Stimulated activated effector memory CD8-positive, alpha-beta T cell treated with anti-CD3 and anti-CD28 coated beads, Interleukin-12 subunit alpha, Interleukin-12 subunit beta, amount 100 ng/mL, for 72 hours (primary cell): ENCODE results near the gene SH3BGRL3.
A peak's percentile ranks its signal among the peaks of the same experiment; 100 is the strongest.
"Not testable (repeated sequence)": the region's sequence is repeated elsewhere in the genome, so short reads cannot be mapped to it uniquely, and the experiment has no call there.

Experiments used
- ATAC-seq: fragments of 150-1000 bp; cut with Tn5 transposase; 2 replicates; pipeline ENCODE4 v1.10.0; 2021
- DNase-seq, 2 donors: peaks; one replicate each; pipeline ENCODE4 v3.0.0; 2021 to 2022; ENCODE audit warnings: low spot score in 2 of 2
- H3K27ac Mint-ChIP-seq: one replicate; pipeline ENCODE4 v1.8.0; 2022; ENCODE audit warnings: mild to moderate bottlenecking, mixed read lengths
- H3K36me3 Mint-ChIP-seq: one replicate; pipeline ENCODE4 v1.8.0; 2022; ENCODE audit warnings: mild to moderate bottlenecking, mixed read lengths
- H3K4me1 Mint-ChIP-seq: one replicate; pipeline ENCODE4 v1.8.0; 2022; ENCODE audit warnings: mixed read lengths
- H3K4me3 Mint-ChIP-seq: one replicate; pipeline ENCODE4 v1.8.0; 2022; ENCODE audit warnings: mild to moderate bottlenecking, mixed read lengths
- H3K9me3 Mint-ChIP-seq: one replicate; pipeline ENCODE4 v1.8.0; 2022; ENCODE audit warnings: mixed read lengths

Gene SH3BGRL3

GRCh38 chr1:26315874-26316850 lies 36.3 kb downstream of the SH3BGRL3 start:
- ATAC-seq (no peak), DNase-seq (no peak)
- peaks cover 37% of the 10 kb centered on the region for H3K36me3 Mint-ChIP-seq
- H3K4me1 Mint-ChIP-seq: peaks cover 67% of the 10 kb centered on the region
- no peaks in the 10 kb centered on the region for H3K9me3 Mint-ChIP-seq
- H3K4me3 Mint-ChIP-seq: peak overlapping the region; percentile 57
- H3K27ac Mint-ChIP-seq: peak overlapping the region; percentile 91

- no peaks in the 10 kb centered on the region for H3K9me3 Mint-ChIP-seq
- H3K27ac Mint-ChIP-seq: peak overlapping the region; percentile 73
- H3K4me1 Mint-ChIP-seq: peaks cover 76% of the 10 kb centered on the region
- H3K36me3 Mint-ChIP-seq: peaks cover 47% of the 10 kb centered on the region
- ATAC-seq: no peak
- H3K4me3 Mint-ChIP-seq: peak overlapping the region; percentile 98
- no peak for DNase-seq
Observed at GRCh38 chr1:26317146-26317545, 37.3 kb downstream of the SH3BGRL3 start.

- peaks cover 54% of the 10 kb centered on the region for H3K36me3 Mint-ChIP-seq
- peak within 1 kb of the TSS; percentile 98 for H3K4me3 Mint-ChIP-seq
- ATAC-seq (peak; percentile 76), DNase-seq (peak in 1 of 2 donors; percentile 75)
- H3K27ac Mint-ChIP-seq: peak within 1 kb of the TSS; percentile 73
- peaks cover 82% of the 10 kb centered on the region for H3K4me1 Mint-ChIP-seq
- H3K9me3 Mint-ChIP-seq: no peaks in the 10 kb centered on the region
Observed at GRCh38 chr1:26317612-26318337, 37.9 kb downstream of the SH3BGRL3 start, which contains the start of gene CD52. CD52 (plus strand) TSS chr1:26317958; CDS start chr1:26318018, 60 bp downstream.

DNA sequence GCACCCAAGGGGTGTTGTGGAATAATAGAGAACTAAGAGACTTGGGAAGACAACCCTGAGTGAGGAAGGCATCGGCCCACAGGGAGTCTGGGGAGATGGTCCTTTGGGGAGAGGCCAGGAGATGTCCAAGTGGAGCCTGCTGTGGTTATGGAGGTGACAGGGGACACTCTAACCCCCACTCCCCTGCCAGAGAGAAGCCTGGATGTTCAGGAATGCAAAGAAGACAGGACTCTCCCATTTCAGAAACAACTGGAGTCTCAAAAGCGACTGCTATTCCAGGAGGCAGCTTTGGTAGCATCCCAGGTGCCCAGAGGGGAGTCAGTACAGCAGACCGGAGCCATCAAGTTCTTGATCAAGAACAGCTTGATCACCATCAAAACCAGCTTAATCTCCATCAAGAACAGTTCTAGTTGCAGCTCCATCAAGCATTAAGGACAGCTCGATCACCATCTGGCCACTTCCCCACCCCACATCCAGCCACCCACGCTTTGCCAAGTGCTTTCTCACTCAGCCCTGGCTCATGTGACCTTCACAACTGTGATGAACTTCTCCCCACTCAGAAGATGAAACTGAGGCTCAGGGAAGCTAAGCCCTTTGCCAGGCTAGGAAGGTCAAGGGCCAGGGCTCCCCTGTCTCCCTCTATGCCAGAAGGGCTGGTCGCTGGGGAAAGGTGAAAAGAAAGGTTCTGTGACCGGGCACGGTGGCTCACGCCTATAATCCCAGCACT lies 38.6 kb downstream of the SH3BGRL3 start:
- Mint-ChIP-seq H3K4me1 (peaks cover 82% of the 10 kb centered on the region), H3K9me3 (no peaks in the 10 kb centered on the region), H3K4me3 (peak overlapping the region; percentile 98), H3K36me3 (peaks cover 61% of the 10 kb centered on the region), H3K27ac (peak overlapping the region; percentile 73)
- DNase-seq (peak; percentile 42 to 77), ATAC-seq (peak; percentile 59)

DNA sequence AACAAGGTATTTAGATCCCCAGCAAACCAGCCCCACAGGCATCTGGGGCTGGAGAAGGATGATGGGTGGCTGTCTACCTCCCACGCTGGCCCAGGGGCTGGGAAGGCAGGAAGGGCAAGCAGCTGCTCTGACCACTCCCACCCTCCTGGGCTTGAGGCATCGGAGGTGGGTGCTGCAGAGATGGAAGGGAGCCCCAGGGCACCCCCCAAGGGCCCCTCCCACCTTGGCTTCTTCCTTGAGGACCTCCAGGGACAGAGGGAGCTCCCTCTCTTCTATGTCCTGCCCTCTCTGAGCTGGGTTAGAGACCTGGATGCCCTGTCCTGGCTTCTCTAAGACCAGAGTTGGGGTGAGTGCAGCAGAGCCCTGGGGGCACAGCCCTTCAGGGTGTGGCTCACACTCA lies 41.0 kb downstream of the SH3BGRL3 start:
- Mint-ChIP-seq H3K36me3 (peaks cover 70% of the 10 kb centered on the region), H3K9me3 (no peaks in the 10 kb centered on the region), H3K27ac (peak overlapping the region; percentile 73), H3K4me3 (peak overlapping the region; percentile 98), H3K4me1 (peaks cover 62% of the 10 kb centered on the region)
- peak in 1 of 2 donors; percentile 58 for DNase-seq
- peak; percentile 3 for ATAC-seq

GRCh38 chr1:26321315-26322041 lies 41.6 kb downstream of the SH3BGRL3 start:
- Mint-ChIP-seq H3K4me3 (peak overlapping the region; percentile 98), H3K9me3 (no peaks in the 10 kb centered on the region), H3K36me3 (peaks cover 70% of the 10 kb centered on the region), H3K4me1 (peaks cover 62% of the 10 kb centered on the region), H3K27ac (peak overlapping the region; percentile 73)
- peak; percentile 78 for ATAC-seq
- peak; percentile 98 to 99 for DNase-seq

DNA sequence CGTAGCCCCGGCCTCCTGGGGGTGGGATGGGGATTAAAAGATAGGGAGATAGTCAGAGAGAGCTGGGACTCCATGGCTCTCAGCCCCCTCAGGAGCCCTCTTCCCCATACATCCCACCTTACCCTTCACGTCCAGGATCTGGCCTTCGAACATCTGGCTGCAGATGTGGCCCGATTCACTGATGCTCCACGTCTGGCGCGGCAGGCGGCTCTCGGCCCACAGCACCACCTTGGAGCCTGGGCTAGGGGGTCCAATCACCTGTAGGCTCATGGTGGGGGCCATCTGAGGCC lies 42.1 kb downstream of the SH3BGRL3 start:
- H3K4me3 Mint-ChIP-seq: no peak overlapping the region
- H3K27ac Mint-ChIP-seq: peak overlapping the region; percentile 73
- peaks cover 70% of the 10 kb centered on the region for H3K36me3 Mint-ChIP-seq
- no peak for DNase-seq
- no peak for ATAC-seq
- H3K4me1 Mint-ChIP-seq: peaks cover 61% of the 10 kb centered on the region
- H3K9me3 Mint-ChIP-seq: no peaks in the 10 kb centered on the region

DNA sequence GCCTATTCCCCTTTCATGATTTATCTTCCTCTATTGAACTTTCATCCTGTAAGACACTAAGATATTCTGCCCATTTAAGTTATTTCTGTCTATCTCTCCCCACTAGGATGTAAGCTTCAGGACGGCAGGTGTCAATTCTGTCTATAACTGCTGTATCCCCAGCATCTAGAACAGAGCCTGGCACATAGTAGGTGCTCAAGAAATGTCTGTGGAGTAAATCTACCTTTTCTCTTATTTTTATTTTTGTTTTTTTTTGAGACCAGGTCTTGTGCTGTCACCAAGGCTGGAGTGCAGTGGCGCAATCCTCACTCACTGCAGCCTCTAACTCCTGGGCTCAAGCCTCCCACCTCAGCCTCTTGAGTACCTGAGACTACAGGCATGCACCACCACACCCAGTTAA lies 43.5 kb downstream of the SH3BGRL3 start:
- Mint-ChIP-seq H3K27ac (peak overlapping the region; percentile 73), H3K36me3 (peaks cover 66% of the 10 kb centered on the region), H3K4me3 (no peak overlapping the region), H3K4me1 (peaks cover 47% of the 10 kb centered on the region), H3K9me3 (no peaks in the 10 kb centered on the region)
- DNase-seq (no peak), ATAC-seq (no peak)

DNA sequence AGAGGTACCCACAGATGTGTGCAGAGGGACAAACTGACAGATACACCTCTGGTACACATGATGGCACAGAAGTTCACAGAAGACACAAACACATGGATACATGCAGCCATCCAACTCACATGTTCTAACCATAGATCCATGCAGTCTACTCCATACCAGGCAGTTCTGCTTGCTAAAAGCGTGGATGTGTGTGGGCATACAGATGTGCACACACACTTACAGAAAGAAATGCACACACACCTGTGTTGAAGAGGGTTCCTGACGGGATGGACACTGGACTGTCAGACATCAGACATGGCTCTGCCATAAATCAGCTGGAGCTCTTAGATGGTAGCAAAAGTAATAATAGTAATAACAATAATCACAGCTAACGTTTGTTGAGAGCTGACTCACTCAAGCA lies 44.7 kb downstream of the SH3BGRL3 start:
- ATAC-seq: no peak
- H3K9me3 Mint-ChIP-seq: no peaks in the 10 kb centered on the region
- H3K4me1 Mint-ChIP-seq: peaks cover 36% of the 10 kb centered on the region
- peak overlapping the region; percentile 50 for H3K27ac Mint-ChIP-seq
- DNase-seq: no peak
- no peak overlapping the region for H3K4me3 Mint-ChIP-seq
- H3K36me3 Mint-ChIP-seq: peaks cover 54% of the 10 kb centered on the region

- peak overlapping the region; percentile 40 for H3K27ac Mint-ChIP-seq
- no peak overlapping the region for H3K4me3 Mint-ChIP-seq
Observed at GRCh38 chr1:26327956-26328362, 48.1 kb downstream of the SH3BGRL3 start.

DNA sequence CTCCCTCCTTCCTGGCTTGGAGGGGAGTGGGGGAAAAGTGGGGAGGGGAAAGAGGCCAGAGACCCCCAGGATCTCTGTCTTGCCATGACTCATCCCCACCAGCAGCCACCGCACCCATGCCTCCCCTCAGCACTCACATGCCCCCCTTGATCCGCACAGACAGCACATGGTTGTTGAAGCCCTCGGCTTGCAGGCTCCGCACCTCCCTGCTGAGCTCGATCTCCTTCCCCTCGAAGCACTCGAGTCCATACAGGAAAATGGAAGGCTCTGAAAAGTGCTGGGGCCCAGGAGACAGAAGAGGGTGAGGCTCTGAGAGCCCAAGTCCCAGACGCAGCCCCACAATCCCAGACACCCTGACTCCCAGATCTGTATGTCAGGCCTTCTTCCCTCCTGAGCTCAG lies 48.7 kb downstream of the SH3BGRL3 start:
- no peak overlapping the region for H3K4me3 Mint-ChIP-seq
- no peaks in the 10 kb centered on the region for H3K9me3 Mint-ChIP-seq
- H3K27ac Mint-ChIP-seq: no peak overlapping the region
- H3K4me1 Mint-ChIP-seq: no peaks in the 10 kb centered on the region
- ATAC-seq (no peak), DNase-seq (no peak)
- peaks cover 14% of the 10 kb centered on the region for H3K36me3 Mint-ChIP-seq

More at GRCh38 chr1:26327956-26328362, 48.1 kb downstream of the SH3BGRL3 start:
- ATAC-seq: no peak
- no peak for DNase-seq
- Mint-ChIP-seq H3K36me3 (peaks cover 20% of the 10 kb centered on the region), H3K9me3 (no peaks in the 10 kb centered on the region), H3K4me1 (peaks cover 4% of the 10 kb centered on the region)

DNA sequence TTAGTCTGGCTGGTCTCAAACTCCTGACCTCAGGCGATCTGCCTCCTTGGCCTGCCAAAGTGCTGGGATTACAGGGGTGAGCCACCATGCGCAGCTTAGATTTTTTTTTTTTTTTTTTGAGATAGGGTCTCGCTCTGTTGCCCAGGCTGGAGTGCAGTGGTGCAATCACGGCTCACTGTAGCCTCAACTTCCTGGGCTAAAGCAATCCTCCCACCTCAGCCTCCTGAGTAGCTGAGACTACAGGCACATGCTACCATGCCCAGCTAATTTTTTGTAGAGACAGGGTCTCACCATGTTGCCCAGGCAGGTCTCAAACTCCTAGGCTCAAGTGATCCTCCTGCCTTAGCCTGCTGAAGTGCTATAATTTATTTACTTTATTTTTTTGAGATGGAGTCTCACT lies 49.5 kb downstream of the SH3BGRL3 start:
- not testable (repeated sequence) for H3K4me3 Mint-ChIP-seq, DNase-seq, H3K27ac Mint-ChIP-seq, H3K9me3 Mint-ChIP-seq, H3K4me1 Mint-ChIP-seq, H3K36me3 Mint-ChIP-seq, ATAC-seq

- peaks cover 6% of the 10 kb centered on the region for H3K36me3 Mint-ChIP-seq
- no peak overlapping the region for H3K27ac Mint-ChIP-seq
- no peak for DNase-seq
- no peak overlapping the region for H3K4me3 Mint-ChIP-seq
- H3K9me3 Mint-ChIP-seq: no peaks in the 10 kb centered on the region
- ATAC-seq: no peak
- no peaks in the 10 kb centered on the region for H3K4me1 Mint-ChIP-seq
Observed at GRCh38 chr1:26330276-26330675, 50.4 kb downstream of the SH3BGRL3 start.
